ENCODE results near the gene TM9SF3. TPM values are rescaled to one million over a fixed set of nuclear protein-coding genes. Genes with fewer than 3 reads are reported as not detected.

TM9SF3 gene
- total and polyA plus RNA-seq, 8 donors, result 128 to 161 (median 152) TPM

DNA sequence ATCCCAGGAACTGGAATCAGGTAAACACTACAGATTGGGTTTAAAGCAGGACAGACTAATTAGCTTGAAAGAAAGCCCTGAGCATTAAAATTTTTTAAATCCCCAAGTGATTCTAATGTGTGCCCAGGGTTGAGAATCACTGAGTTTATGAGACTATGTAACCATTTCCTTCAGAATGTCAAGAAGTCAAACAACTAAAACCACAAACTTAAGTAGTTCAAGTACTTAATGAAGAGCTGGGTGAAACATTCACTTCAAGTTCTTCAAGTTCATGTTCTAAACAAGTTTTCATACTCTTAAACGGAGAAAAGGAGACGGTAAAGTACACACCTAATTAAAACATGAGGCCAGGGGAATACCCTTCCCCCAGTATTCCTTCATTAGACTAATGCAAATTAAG, 44.9 kb downstream of the TM9SF3 start:
- Histone ChIP-seq H3K27me3 (peaks cover 0 to 1% of the 10 kb centered on the region in 2 donors), H3K4me1 (no peaks in the 10 kb centered on the region), H3K36me3 (peaks cover 0 to 84% of the 10 kb centered on the region in 2 donors), H3K4me3 (no peak overlapping the region), H3K9me3 (no peaks in the 10 kb centered on the region), H3K27ac (no peak overlapping the region)
- TF ChIP-seq, protein P1, sequence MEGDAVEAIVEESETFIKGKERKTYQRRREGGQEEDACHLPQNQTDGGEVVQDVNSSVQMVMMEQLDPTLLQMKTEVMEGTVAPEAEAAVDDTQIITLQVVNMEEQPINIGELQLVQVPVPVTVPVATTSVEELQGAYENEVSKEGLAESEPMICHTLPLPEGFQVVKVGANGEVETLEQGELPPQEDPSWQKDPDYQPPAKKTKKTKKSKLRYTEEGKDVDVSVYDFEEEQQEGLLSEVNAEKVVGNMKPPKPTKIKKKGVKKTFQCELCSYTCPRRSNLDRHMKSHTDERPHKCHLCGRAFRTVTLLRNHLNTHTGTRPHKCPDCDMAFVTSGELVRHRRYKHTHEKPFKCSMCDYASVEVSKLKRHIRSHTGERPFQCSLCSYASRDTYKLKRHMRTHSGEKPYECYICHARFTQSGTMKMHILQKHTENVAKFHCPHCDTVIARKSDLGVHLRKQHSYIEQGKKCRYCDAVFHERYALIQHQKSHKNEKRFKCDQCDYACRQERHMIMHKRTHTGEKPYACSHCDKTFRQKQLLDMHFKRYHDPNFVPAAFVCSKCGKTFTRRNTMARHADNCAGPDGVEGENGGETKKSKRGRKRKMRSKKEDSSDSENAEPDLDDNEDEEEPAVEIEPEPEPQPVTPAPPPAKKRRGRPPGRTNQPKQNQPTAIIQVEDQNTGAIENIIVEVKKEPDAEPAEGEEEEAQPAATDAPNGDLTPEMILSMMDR (IDR thresholded peaks at IDR 0.05), result no peak
- ATAC-seq (peak; percentile 92), DNase-seq (peak in 2 of 4 donors; percentile 5 to 34)
- intact Hi-C loops (cut with DNase I), result no loop called here

DNA sequence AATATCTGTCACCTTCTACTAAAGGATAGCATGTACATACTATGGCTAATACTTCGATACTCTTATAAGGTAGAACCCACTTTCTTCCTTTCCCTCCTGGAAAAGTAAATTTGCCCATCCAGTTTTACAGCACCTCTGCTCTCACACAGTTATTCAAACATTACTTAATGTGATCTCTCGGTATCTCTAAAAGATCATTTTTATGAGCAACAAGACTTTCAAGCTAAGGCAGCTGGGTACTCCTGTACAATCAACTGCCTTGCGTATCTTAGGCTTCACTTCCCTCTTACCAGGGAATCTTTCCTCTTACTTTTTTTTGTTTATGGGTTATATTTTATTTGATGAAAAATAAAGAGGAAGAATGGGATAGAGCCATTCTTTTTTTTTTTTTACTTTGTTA, 46.6 kb downstream of the TM9SF3 start:
- TF ChIP-seq, protein P1 (IDR thresholded peaks at IDR 0.05), result no peak
- Histone ChIP-seq H3K27ac (no peak overlapping the region), H3K36me3 (peaks cover 0 to 68% of the 10 kb centered on the region in 2 donors), H3K4me3 (no peak overlapping the region), H3K4me1 (no peaks in the 10 kb centered on the region), H3K9me3 (no peaks in the 10 kb centered on the region), H3K27me3 (no peaks in the 10 kb centered on the region)
- intact Hi-C loops (cut with DNase I), result no loop called here
- DNase-seq, result no peak
- ATAC-seq, result no peak

DNA sequence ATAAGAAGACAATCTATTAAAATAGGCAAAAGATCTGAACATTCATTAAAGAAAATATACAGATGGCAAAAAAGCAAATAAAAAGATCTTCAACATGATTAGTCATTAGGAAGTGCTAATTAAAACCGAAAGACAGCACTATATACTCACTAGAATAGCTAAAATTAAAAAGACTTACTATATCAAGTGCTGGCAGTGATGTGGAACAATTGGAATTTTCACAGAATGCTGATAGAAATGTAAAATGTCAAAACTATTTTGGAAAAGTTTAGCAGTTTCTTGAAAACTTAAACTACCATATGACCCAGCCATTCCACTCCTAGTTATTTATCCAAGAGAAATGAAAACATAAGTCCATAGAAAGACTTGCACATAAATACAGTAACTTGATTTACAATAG, 48.1 kb downstream of the TM9SF3 start:
- TF ChIP-seq, protein P1 (IDR thresholded peaks at IDR 0.05), result no peak
- no peak for ATAC-seq

DNA sequence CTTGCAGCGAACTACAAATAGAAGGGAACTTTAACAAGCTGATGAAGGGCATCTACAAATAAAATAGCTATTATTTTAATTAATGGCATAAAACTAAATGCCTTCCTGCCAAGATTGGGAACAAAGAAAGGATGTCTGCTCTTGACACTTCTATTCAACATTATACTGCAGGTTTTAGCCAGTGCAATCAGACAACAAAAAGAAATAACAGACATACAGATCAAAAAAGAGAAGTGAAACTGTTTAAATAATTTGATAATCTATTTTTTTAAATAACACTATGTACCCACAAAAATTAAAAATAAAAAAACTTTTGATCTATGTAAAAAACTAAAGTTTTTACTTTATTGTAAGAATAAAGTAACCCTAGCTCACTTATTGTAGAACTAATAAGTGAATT, 50.7 kb downstream of the TM9SF3 start:
- H3K9me3 ChIP-seq, result no peaks in the 10 kb centered on the region
- intact Hi-C loops (cut with DNase I), result no loop called here
- TF ChIP-seq, protein P1 (IDR thresholded peaks at IDR 0.05), result no peak
- ATAC-seq (no peak), DNase-seq (no peak)
- H3K36me3 ChIP-seq, result peaks cover 0 to 52% of the 10 kb centered on the region in 2 donors
- H3K27me3 ChIP-seq, result no peaks in the 10 kb centered on the region
- H3K4me1 ChIP-seq, result no peaks in the 10 kb centered on the region
- H3K27ac ChIP-seq, result no peak overlapping the region
- H3K4me3 ChIP-seq, result no peak overlapping the region

More for the DNA sequence above, 48.1 kb downstream of the TM9SF3 start:
- Histone ChIP-seq H3K27me3 (no peaks in the 10 kb centered on the region), H3K4me1 (no peaks in the 10 kb centered on the region), H3K27ac (no peak overlapping the region), H3K4me3 (no peak overlapping the region), H3K9me3 (no peaks in the 10 kb centered on the region), H3K36me3 (peaks cover 0 to 53% of the 10 kb centered on the region in 2 donors)
- intact Hi-C loops (cut with DNase I), result no loop called here
- no peak for DNase-seq

DNA sequence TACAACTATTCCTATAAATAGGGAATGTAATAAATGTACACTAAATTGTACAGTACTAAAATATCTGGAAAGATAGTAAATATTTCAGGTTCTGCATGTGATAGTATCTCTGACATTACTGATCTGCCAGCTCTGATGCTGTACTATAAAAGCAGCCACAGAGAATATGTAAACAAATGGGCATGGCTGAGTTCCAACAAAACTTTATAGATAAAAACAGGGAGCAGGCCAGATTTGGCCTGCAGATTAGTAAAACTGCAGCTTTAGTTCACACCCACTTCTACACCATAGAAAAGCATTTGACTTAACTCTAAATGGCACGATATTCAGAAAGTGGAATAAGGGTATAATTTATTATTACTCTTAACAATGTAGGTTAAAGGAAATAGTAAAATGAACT, 54.3 kb downstream of the TM9SF3 start:
- no peak for DNase-seq
- Histone ChIP-seq H3K27me3 (no peaks in the 10 kb centered on the region), H3K36me3 (peaks cover 0 to 61% of the 10 kb centered on the region in 2 donors), H3K9me3 (no peaks in the 10 kb centered on the region), H3K27ac (no peak overlapping the region), H3K4me3 (no peak overlapping the region), H3K4me1 (no peaks in the 10 kb centered on the region)
- no peak for ATAC-seq
- intact Hi-C loops (cut with DNase I), result no loop called here
- TF ChIP-seq, protein P1 (IDR thresholded peaks at IDR 0.05), result no peak

Data from left lung (tissue), 10 donors.